OCI-LY7 (cell line): Measurements from ENCODE around the gene DENND1A. TPM values are rescaled to one million over a fixed set of nuclear protein-coding genes. Genes with fewer than 3 reads are reported as not detected.

ENCODE experiments used
- BruUV-seq: library from RNA; stranded (reverse); fragments of 400-500 nt; replicated peaks from 2 replicates; lab custom pipeline; 2021; lab: Mats Ljungman, UMichigan
- CTCF ChIA-PET: fragments of 300-600 bp; sonication (Branson Sonifier 250); formaldehyde crosslinking; loops from one replicate; lab custom pipeline; 2022; ENCODE audit warnings: antibody characterized with exemption; ENCODE audit not compliant: unreplicated experiment; lab: Charles Lee
- POLR2A ChIA-PET: fragments of 300-600 bp; sonication (Branson Sonifier 250); formaldehyde crosslinking; loops from one replicate; lab custom pipeline; 2022; ENCODE audit warnings: antibody characterized with exemption; lab: Charles Lee
- DNase-seq: peaks from one replicate; pipeline ENCODE4 v3.0.0-alpha.2; 2015; ENCODE audit warnings: low spot score
- H2AFZ ChIP-seq: fragments of 200-600 bp; sonication (generic), shearing (Covaris generic); 2 replicates; pipeline ENCODE4 v1.6.1; 2014; ENCODE audit warnings: mild to moderate bottlenecking, antibody characterized with exemption, low read length, moderate library complexity
- H3K27ac ChIP-seq: fragments of 200-600 bp; sonication (generic); 2 replicates; pipeline ENCODE4 v1.5.1; 2014; ENCODE audit warnings: mixed run types, low read depth, mild to moderate bottlenecking, moderate library complexity, low read length, inconsistent platforms; ENCODE audit not compliant: poor library complexity, severe bottlenecking
- H3K36me3 ChIP-seq: fragments of 200-600 bp; sonication (generic); 2 replicates; pipeline ENCODE4 v1.6.1; 2014; ENCODE audit warnings: mild to moderate bottlenecking, antibody characterized with exemption, low read length, moderate library complexity, mixed read lengths; ENCODE audit not compliant: insufficient read depth
- H3K4me1 ChIP-seq: fragments of 200-600 bp; sonication (generic); 2 replicates; pipeline ENCODE4 v1.5.1; 2014; ENCODE audit warnings: mild to moderate bottlenecking, low read length; ENCODE audit not compliant: insufficient read depth, poor library complexity, severe bottlenecking
- H3K4me2 ChIP-seq: fragments of 200-600 bp; sonication (generic); 2 replicates; pipeline ENCODE4 v1.6.1; 2014; ENCODE audit warnings: mild to moderate bottlenecking, low read length
- H3K4me3 ChIP-seq: fragments of 200-600 bp; sonication (generic); 2 replicates; pipeline ENCODE4 v1.5.1; 2014; ENCODE audit warnings: mild to moderate bottlenecking, low read depth, low read length; ENCODE audit not compliant: poor library complexity, severe bottlenecking
- H3K79me2 ChIP-seq: fragments of 200-600 bp; sonication (generic); 2 replicates; pipeline ENCODE4 v1.6.1; 2016; ENCODE audit warnings: low read depth, mild to moderate bottlenecking, low read length, moderate library complexity, mixed read lengths; ENCODE audit not compliant: insufficient read depth
- H3K9me2 ChIP-seq: fragments of 200-600 bp; sonication (generic); 2 replicates; pipeline ENCODE4 v1.6.1; 2016; ENCODE audit warnings: mild to moderate bottlenecking, low read length, mixed read lengths; ENCODE audit not compliant: insufficient read depth
- H3K9me3 ChIP-seq: fragments of 200-600 bp; sonication (generic); 2 replicates; pipeline ENCODE4 v1.6.1; 2014; ENCODE audit warnings: mild to moderate bottlenecking, mixed run types, low read length, mixed read lengths
- H4K20me1 ChIP-seq: fragments of 200-600 bp; sonication (generic); 2 replicates; pipeline ENCODE4 v1.6.1; 2014; ENCODE audit warnings: mild to moderate bottlenecking, antibody characterized with exemption, low read length, moderate library complexity, mixed read lengths; ENCODE audit not compliant: insufficient read depth
- CTCF ChIP-seq: fragments of 200-600 bp; sonication (generic); conservative IDR thresholded peaks from 2 replicates; pipeline ENCODE4 v1.5.1; 2014; ENCODE audit warnings: mild to moderate bottlenecking, antibody characterized with exemption, low read length, moderate library complexity, mixed read lengths
- EZH2phosphoT487 ChIP-seq: fragments of 200-600 bp; sonication (generic); IDR thresholded peaks from 2 replicates; pipeline ENCODE4 v1.6.1; 2018; ENCODE audit warnings: low read depth, borderline replicate concordance, mild to moderate bottlenecking, mixed run types, antibody characterized with exemption, low read length, moderate library complexity, mixed read lengths
- intact Hi-C: fragments of 100-400 bp; cut with micrococcal nuclease; formaldehyde crosslinking; loops from one replicate; pipeline ENCODE4 v1.10.0; 2022; ENCODE audit not compliant: unreplicated experiment
- total RNA-seq, 2 experiments: library from RNA; depleted of rRNA in 1 of 2; stranded (reverse); fragments of >200 nt in 1 of 2; shearing (Covaris generic) in 1 of 2; gene quantifications; 2 replicates each; pipeline ENCODE4 v1.2.3, GENCODE V29; 2014 to 2022

The DENND1A gene
- total RNA-seq, 2 experiments from 2014 or later = 17.9 to 36.3 TPM

- CTCF ChIA-PET = no interaction called here
- TF ChIP-seq CTCF = no peak
- TF ChIP-seq EZH2phosphoT487 = no peak
- Histone ChIP-seq H2AFZ (no peak overlapping the region), H3K27ac (no peak overlapping the region), H3K4me3 (no peak overlapping the region), H3K36me3 (no peaks in the 10 kb centered on the region), H3K79me2 (no peaks in the 10 kb centered on the region), H3K9me2 (no peaks in the 10 kb centered on the region), H3K4me2 (no peak overlapping the region), H3K9me3 (no peaks in the 10 kb centered on the region), H3K4me1 (no peaks in the 10 kb centered on the region), H4K20me1 (no peaks in the 10 kb centered on the region)
- no TSS peak for BruUV-seq
- DNase-seq = no peak
- POLR2A ChIA-PET = interaction anchor here (0.8 kb wide), 1 partner anchor 66 kb away, joined by 4 read pairs; no protein-coding TSS in a partner anchor
- intact Hi-C loops = no loop called here
These were observed 298.1 kb downstream of the DENND1A start for GRCh38 chr9:123631862-123632261.

GRCh38 chr9:123630233-123630632, 299.7 kb downstream of the DENND1A start:
- ChIA-PET POLR2A (interaction anchor here (0.6 kb wide), 1 partner anchor 118 kb away, joined by 3 read pairs; no protein-coding TSS in a partner anchor), CTCF (no interaction called here)
- Histone ChIP-seq H3K9me2 (no peaks in the 10 kb centered on the region), H4K20me1 (no peaks in the 10 kb centered on the region), H2AFZ (no peak overlapping the region), H3K79me2 (no peaks in the 10 kb centered on the region), H3K4me3 (no peak overlapping the region), H3K36me3 (no peaks in the 10 kb centered on the region), H3K9me3 (no peaks in the 10 kb centered on the region), H3K4me2 (no peak overlapping the region), H3K4me1 (no peaks in the 10 kb centered on the region), H3K27ac (no peak overlapping the region)
- BruUV-seq = no TSS peak
- TF ChIP-seq CTCF = no peak
- TF ChIP-seq EZH2phosphoT487 = no peak
- intact Hi-C loops = no loop called here
- no peak for DNase-seq

- DNase-seq = no peak
- H4K20me1 ChIP-seq = no peaks in the 10 kb centered on the region
- H3K27ac ChIP-seq = no peak overlapping the region
- no peaks in the 10 kb centered on the region for H3K9me3 ChIP-seq
- H3K4me3 ChIP-seq = no peak overlapping the region
- H3K4me2 ChIP-seq = no peak overlapping the region
- CTCF ChIA-PET = no interaction called here
- H3K79me2 ChIP-seq = no peaks in the 10 kb centered on the region
- POLR2A ChIA-PET = interaction anchor here (0.5 to 0.6 kb wide), 2 partner anchors 46 to 117 kb away, joined by 3 read pairs; no protein-coding TSS in a partner anchor
- TF ChIP-seq EZH2phosphoT487 (no peak), CTCF (no peak)
- no TSS peak for BruUV-seq
- H2AFZ ChIP-seq = no peak overlapping the region
- intact Hi-C loops = no loop called here
- no peaks in the 10 kb centered on the region for H3K36me3 ChIP-seq
- no peaks in the 10 kb centered on the region for H3K9me2 ChIP-seq
- no peaks in the 10 kb centered on the region for H3K4me1 ChIP-seq
These were observed 300.4 kb downstream of the DENND1A start for GRCh38 chr9:123629531-123629930.
